Testis (tissue), 3 donors: ENCODE data around the gene CINP. TPM values are rescaled to one million over a fixed set of nuclear protein-coding genes. Genes with fewer than 3 reads are reported as not detected.

Source experiments
- polyA plus RNA-seq: library from polyadenylated mRNA; stranded (reverse); fragments of 350-450 nt; fragmentation: Illumina TruSeq; extraction: RNeasy Lipid Tissue Mini Kit (QIAGEN cat#74804); gene quantifications from one replicate; pipeline ENCODE4 v1.2.3, GENCODE V29; 2014; ENCODE audit warnings: low read depth, low replicate concordance; ENCODE audit not compliant: insufficient read depth
- total RNA-seq, 2 donors: library from RNA; depleted of rRNA; stranded (reverse); fragments of >200 nt; gene quantifications; one replicate each; pipeline ENCODE4 v1.2.3, GENCODE V29; 2016

CINP gene
- total and polyA plus RNA-seq, 3 donors from 2014 or later, result 55.1 to 80.6 (median 70.1) TPM

Other genes with a start within 250 kb of the CINP start
- gene WDR20, start 223.0 kb downstream of the CINP start, total RNA-seq, result 10 to 100 TPM; 46.5 to 56.4 TPM
- 69.2 TPM for gene WDR20, start 223.0 kb downstream of the CINP start, polyA plus RNA-seq
- 100 to 1,000 TPM; 157 to 188 TPM for gene MOK, start 57.7 kb downstream of the CINP start, total RNA-seq
- 171 TPM for gene MOK, start 57.7 kb downstream of the CINP start, polyA plus RNA-seq
- gene ZNF839, start 43.1 kb downstream of the CINP start, total RNA-seq, result 10 to 100 TPM; 41.4 to 55.4 TPM
- 59.0 TPM for gene ZNF839, start 43.1 kb downstream of the CINP start, polyA plus RNA-seq
- 10 to 100 TPM; 43.4 to 65.9 TPM for gene TECPR2, start 51 bp upstream of the CINP start, total RNA-seq
- gene TECPR2, start 51 bp upstream of the CINP start, polyA plus RNA-seq, result 43.6 TPM
- 100 to 1,000 TPM in 1 of 2 donors, 10 to 100 TPM in 1; 88.7 to 153 TPM for gene ANKRD9, start 146.9 kb upstream of the CINP start, total RNA-seq
- gene ANKRD9, start 146.9 kb upstream of the CINP start, polyA plus RNA-seq, result 21.0 TPM
- 10 to 100 TPM; 33.9 to 37.8 TPM for gene RCOR1, start 229.8 kb upstream of the CINP start, total RNA-seq
- 33.8 TPM for gene RCOR1, start 229.8 kb upstream of the CINP start, polyA plus RNA-seq